ENCODE data around the gene IRF2.

The IRF2 gene

GRCh38 chr4:184427687-184428086, 46.7 kb downstream of the IRF2 start:
- DNase-seq = no peak

GRCh38 chr4:184427093-184427492, 47.3 kb downstream of the IRF2 start:
- DNase-seq = no peak

GRCh38 chr4:184424993-184425758, 49.2 kb downstream of the IRF2 start:
- DNase-seq = no peak

GRCh38 chr4:184424279-184424678, 50.1 kb downstream of the IRF2 start:
- no peak for DNase-seq

- no peak for DNase-seq
Observed at GRCh38 chr4:184423003-184423686, 51.2 kb downstream of the IRF2 start.

GRCh38 chr4:184422378-184422777, 52.0 kb downstream of the IRF2 start:
- no peak for DNase-seq

- DNase-seq = no peak
Observed at GRCh38 chr4:184421533-184422155, 52.7 kb downstream of the IRF2 start.

- no peak for DNase-seq
Observed at GRCh38 chr4:184420881-184421416, 53.4 kb downstream of the IRF2 start.

GRCh38 chr4:184420402-184420801, 53.9 kb downstream of the IRF2 start:
- DNase-seq = no peak

GRCh38 chr4:184419976-184420375, 54.4 kb downstream of the IRF2 start:
- DNase-seq = no peak

- DNase-seq = no peak
Observed at GRCh38 chr4:184417802-184418511, 56.4 kb downstream of the IRF2 start.

GRCh38 chr4:184416913-184417734, 57.2 kb downstream of the IRF2 start:
- no peak for DNase-seq

- DNase-seq = no peak
Observed at GRCh38 chr4:184415071-184415470, 59.3 kb downstream of the IRF2 start.

- no peak for DNase-seq
Observed at GRCh38 chr4:184413261-184414046, 60.9 kb downstream of the IRF2 start.

- no peak for DNase-seq
Observed at GRCh38 chr4:184410748-184411147, 63.6 kb downstream of the IRF2 start.

- no peak for DNase-seq
Observed at GRCh38 chr4:184409911-184410692, 64.2 kb downstream of the IRF2 start.

- no peak for DNase-seq
Observed at GRCh38 chr4:184409502-184409901, 64.8 kb downstream of the IRF2 start.

GRCh38 chr4:184408684-184409081, 65.7 kb downstream of the IRF2 start:
- no peak for DNase-seq

- no peak for DNase-seq
Observed at GRCh38 chr4:184408021-184408683, 66.2 kb downstream of the IRF2 start.

- DNase-seq = no peak
Observed at GRCh38 chr4:184406958-184407391, 67.4 kb downstream of the IRF2 start.

All from GDM1 (cell line).